Measurements from ENCODE around the gene GOPC. TPM values are rescaled to one million over a fixed set of nuclear protein-coding genes. Genes with fewer than 3 reads are reported as not detected.

Gene GOPC
- total and polyA plus RNA-seq, 2 of the 4 experiments (the other 2 are of a cell fraction): 23.4 to 23.8 TPM

DNA sequence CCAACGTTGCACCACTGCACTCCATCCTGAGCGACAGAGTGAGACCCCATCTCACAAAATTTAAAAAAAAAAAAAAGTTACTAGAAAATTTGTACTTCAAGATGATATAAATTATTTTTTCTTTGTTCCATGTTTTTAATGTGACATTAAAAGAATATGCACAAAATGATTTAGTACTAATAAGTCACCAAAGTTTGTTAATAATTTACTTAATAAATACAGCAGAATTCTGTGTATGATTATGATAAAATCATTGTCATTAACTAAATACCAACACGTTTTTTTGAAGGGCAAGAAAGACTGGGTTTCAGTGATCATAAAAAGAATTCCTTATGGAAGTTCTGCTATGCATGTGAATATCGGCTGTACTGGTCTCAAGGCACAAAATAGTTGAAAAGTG lies 28.1 kb downstream of the GOPC start:
- Histone ChIP-seq H2BK120ac (ENCODE audit: low read depth, low read length) (no peak overlapping the region), H3K9me1 (ENCODE audit: insufficient read depth, low read length) (no peaks in the 10 kb centered on the region), H3K56ac (ENCODE audit: extremely low read depth, insufficient read depth, low read length) (no peak overlapping the region), H3K4ac (ENCODE audit: low read depth, low read length) (no peak overlapping the region), H2BK15ac (ENCODE audit: low read depth, low read length) (no peak overlapping the region), H4K5ac (ENCODE audit: low read depth, low read length) (no peak overlapping the region), H2BK20ac (ENCODE audit: low read depth, low read length) (no peak overlapping the region), H3K9ac (ENCODE audit: low read depth, low read length) (no peak overlapping the region), H4K91ac (ENCODE audit: insufficient read depth, low read depth, low read length) (no peak overlapping the region), H3K4me2 (ENCODE audit: low read depth, low read length) (no peak overlapping the region), H2AFZ (replicated peaks; ENCODE audit: low read length, poor library complexity) (no peak overlapping the region), H2BK5ac (ENCODE audit: low read depth, low read length, poor library complexity, severe bottlenecking) (no peak overlapping the region), H3K9me3 (ENCODE audit: control insufficient read depth, insufficient read depth, low read length) (no peaks in the 10 kb centered on the region), H4K20me1 (ENCODE audit: insufficient read depth, low read length) (no peaks in the 10 kb centered on the region), H3K79me1 (ENCODE audit: low read depth in 1 of 2, low read length in 2 of 2) (peaks cover 3 to 8% of the 10 kb centered on the region in 2 experiments; a peak in 3 of 4 replicates), H3K27me3 (ENCODE audit: control insufficient read depth, insufficient read depth, low read length) (no peaks in the 10 kb centered on the region), H3K14ac (replicated peaks; ENCODE audit: low read depth, low read length) (no peak overlapping the region), H3K23ac (ENCODE audit: low read depth, low read length) (no peak overlapping the region), H2AK5ac (ENCODE audit: low read depth, low read length) (no peak overlapping the region), H3K4me3 (ENCODE audit: insufficient read depth, low read depth, low read length) (no peak overlapping the region), H3K18ac (ENCODE audit: low read depth, low read length) (no peak overlapping the region), H2AK9ac (replicated peaks; ENCODE audit: low read depth, low read length, poor library complexity) (no peak overlapping the region), H4K8ac (ENCODE audit: low read depth in 2 of 2, low read length in 2 of 2) (no peak overlapping the region), H3K4me1 (ENCODE audit: control insufficient read depth, insufficient read depth, low read length) (no peaks in the 10 kb centered on the region), H3K36me3 (ENCODE audit: control insufficient read depth, insufficient read depth, low read length) (peaks cover 9% of the 10 kb centered on the region), H3K27ac (ENCODE audit: insufficient read depth, low read length) (no peak overlapping the region)
- TF ChIP-seq RFX5 (IDR thresholded peaks at IDR 0.05; ENCODE audit: low read depth, low read length) (no peak), SMC3 (IDR thresholded peaks at IDR 0.05; ENCODE audit: low read depth, low read length) (no peak), MAZ (IDR thresholded peaks at IDR 0.05; ENCODE audit: borderline replicate concordance, low read depth, low read length) (no peak), MAFK (IDR thresholded peaks at IDR 0.05; ENCODE audit: low read depth, low read length) (no peak), NFE2L2 (IDR thresholded peaks at IDR 0.05; ENCODE audit: low read depth, low read length) (no peak), FOS (IDR thresholded peaks at IDR 0.05; ENCODE audit: low read depth, low read length) (no peak), RCOR1 (IDR thresholded peaks at IDR 0.05; ENCODE audit: insufficient replicate concordance, low read length) (no peak), CEBPB (IDR thresholded peaks at IDR 0.05; ENCODE audit: low read depth, low read length) (no peak), MXI1 (IDR thresholded peaks at IDR 0.05; ENCODE audit: borderline replicate concordance, low read depth, low read length) (no peak)
- TF ChIP-seq, protein P1, sequence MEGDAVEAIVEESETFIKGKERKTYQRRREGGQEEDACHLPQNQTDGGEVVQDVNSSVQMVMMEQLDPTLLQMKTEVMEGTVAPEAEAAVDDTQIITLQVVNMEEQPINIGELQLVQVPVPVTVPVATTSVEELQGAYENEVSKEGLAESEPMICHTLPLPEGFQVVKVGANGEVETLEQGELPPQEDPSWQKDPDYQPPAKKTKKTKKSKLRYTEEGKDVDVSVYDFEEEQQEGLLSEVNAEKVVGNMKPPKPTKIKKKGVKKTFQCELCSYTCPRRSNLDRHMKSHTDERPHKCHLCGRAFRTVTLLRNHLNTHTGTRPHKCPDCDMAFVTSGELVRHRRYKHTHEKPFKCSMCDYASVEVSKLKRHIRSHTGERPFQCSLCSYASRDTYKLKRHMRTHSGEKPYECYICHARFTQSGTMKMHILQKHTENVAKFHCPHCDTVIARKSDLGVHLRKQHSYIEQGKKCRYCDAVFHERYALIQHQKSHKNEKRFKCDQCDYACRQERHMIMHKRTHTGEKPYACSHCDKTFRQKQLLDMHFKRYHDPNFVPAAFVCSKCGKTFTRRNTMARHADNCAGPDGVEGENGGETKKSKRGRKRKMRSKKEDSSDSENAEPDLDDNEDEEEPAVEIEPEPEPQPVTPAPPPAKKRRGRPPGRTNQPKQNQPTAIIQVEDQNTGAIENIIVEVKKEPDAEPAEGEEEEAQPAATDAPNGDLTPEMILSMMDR (conservative IDR thresholded peaks at IDR 0.05; ENCODE audit: low read depth, low read length): no peak
- TF ChIP-seq, protein P2, sequence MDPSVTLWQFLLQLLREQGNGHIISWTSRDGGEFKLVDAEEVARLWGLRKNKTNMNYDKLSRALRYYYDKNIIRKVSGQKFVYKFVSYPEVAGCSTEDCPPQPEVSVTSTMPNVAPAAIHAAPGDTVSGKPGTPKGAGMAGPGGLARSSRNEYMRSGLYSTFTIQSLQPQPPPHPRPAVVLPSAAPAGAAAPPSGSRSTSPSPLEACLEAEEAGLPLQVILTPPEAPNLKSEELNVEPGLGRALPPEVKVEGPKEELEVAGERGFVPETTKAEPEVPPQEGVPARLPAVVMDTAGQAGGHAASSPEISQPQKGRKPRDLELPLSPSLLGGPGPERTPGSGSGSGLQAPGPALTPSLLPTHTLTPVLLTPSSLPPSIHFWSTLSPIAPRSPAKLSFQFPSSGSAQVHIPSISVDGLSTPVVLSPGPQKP (IDR thresholded peaks at IDR 0.05; ENCODE audit: borderline replicate concordance, low read depth, low read length): no peak
- ChIA-PET CTCF (interaction anchor here (0.7 kb wide), 1 partner anchor 22 kb away, joined by 3 read pairs; no protein-coding TSS in a partner anchor), POLR2A (ENCODE audit: unreplicated experiment) (no interaction called here)
- no peak for ATAC-seq (ENCODE audit: low read depth)
- DNase-seq: no peak
- intact Hi-C loops (cut with micrococcal nuclease): no loop called here
- no TSS peak for BruUV-seq (replicated peaks)
- dilution Hi-C loops (cut with HindIII; ENCODE audit: low sequenced_read_pairs, unreplicated experiment): no loop called here
- in situ Hi-C loops (cut with MboI; ENCODE audit: low sequenced_read_pairs): no loop called here
- WGBS, 2 experiments (ENCODE audit: extremely low coverage in 2 of 2, insufficient read length in 1 of 2): no CpG with 5 or more reads among the region's 4 CpGs
